GM12878 (cell line): Measurements from ENCODE around the gene WHRN. TPM values are rescaled to one million over a fixed set of nuclear protein-coding genes. Genes with fewer than 3 reads are reported as not detected.
A peak's percentile ranks its signal among the peaks of the same experiment; 100 is the strongest.

Experiments
- ATAC-seq: fragments of 200-7000 bp; cut with Tn5 transposase; 3 replicates; pipeline ENCODE4 v1.9.1; 2020; ENCODE audit warnings: mild to moderate bottlenecking, moderate library complexity
- BruUV-seq: library from RNA; stranded (reverse); fragments of 400-500 nt; replicated peaks from 2 replicates; lab custom pipeline; 2021; lab: Mats Ljungman, UMichigan
- CTCF ChIA-PET: fragments of 300-600 bp; sonication (Branson Sonifier 250); formaldehyde crosslinking; extraction: SDS; loops from one replicate; lab custom pipeline; 2021; ENCODE audit warnings: inconsistent platforms; lab: Yijun Ruan, JAX
- POLR2A ChIA-PET: fragments of 350-600 bp; formaldehyde crosslinking; extraction: SDS; loops from one replicate; lab custom pipeline; 2021; ENCODE audit warnings: inconsistent platforms; lab: Charles Lee
- RAD21 ChIA-PET: fragments of 300-600 bp; sonication (Branson Sonifier 250); formaldehyde crosslinking; loops from one replicate; lab custom pipeline; 2023; ENCODE audit warnings: antibody characterized with exemption; ENCODE audit not compliant: unreplicated experiment; lab: Charles Lee
- SMC1A ChIA-PET: fragments of 300-600 bp; sonication (Branson Sonifier 250); formaldehyde crosslinking; loops from one replicate; lab custom pipeline; 2023; ENCODE audit not compliant: unreplicated experiment, uncharacterized antibody; lab: Charles Lee
- DNase-seq: peaks from one replicate; pipeline ENCODE4 v3.0.0-alpha.2; 2011; ENCODE audit warnings: low read depth, low spot score
- FAIRE-seq: peaks from 3 replicates; lab custom pipeline; 2011; peaks lifted over from hg19 to GRCh38; lab: Jason Lieb, UNC
- H2AFZ ChIP-seq: 2 replicates; pipeline ENCODE4 v1.6.0; 2011; ENCODE audit warnings: low read depth, low read length, control low read depth; ENCODE audit not compliant: control insufficient read depth
- H3K27ac ChIP-seq: 2 replicates; pipeline ENCODE4 v1.5.1; 2011; ENCODE audit warnings: control low read depth; ENCODE audit not compliant: control insufficient read depth, insufficient read depth
- H3K27me3 ChIP-seq, 2 experiments: replicated peaks in 1 of 2; 2 replicates each; pipeline versions ENCODE4 v1.6.0 to v1.6.1; 2011; ENCODE audit warnings: low read length in 1 of 2; ENCODE audit not compliant: control insufficient read depth in 2 of 2, insufficient read depth in 2 of 2
- H3K36me3 ChIP-seq, 2 experiments: 2 replicates each; pipeline ENCODE4 v1.5.1; 2011; ENCODE audit warnings: low read length in 1 of 2; ENCODE audit not compliant: control insufficient read depth in 2 of 2, insufficient read depth in 2 of 2
- H3K4me1 ChIP-seq: 2 replicates; pipeline ENCODE4 v1.6.1; 2011; ENCODE audit warnings: mild to moderate bottlenecking, low read length, moderate library complexity, mixed read lengths; ENCODE audit not compliant: control insufficient read depth, insufficient read depth
- H3K4me2 ChIP-seq: 2 replicates; pipeline ENCODE4 v1.6.0; 2011; ENCODE audit warnings: control low read depth; ENCODE audit not compliant: control insufficient read depth, insufficient read depth
- H3K4me3 ChIP-seq: fragments of 200-600 bp; sonication (generic); 2 replicates; pipeline ENCODE4 v1.5.1; 2016
- H3K79me2 ChIP-seq: 2 replicates; pipeline ENCODE4 v1.6.0; 2011; ENCODE audit warnings: low read length; ENCODE audit not compliant: control insufficient read depth, insufficient read depth
- H3K9ac ChIP-seq: 2 replicates; pipeline ENCODE4 v1.8.0; 2011; ENCODE audit warnings: low read length, control low read depth, mixed read lengths; ENCODE audit not compliant: control insufficient read depth, insufficient read depth
- H3K9me3 ChIP-seq: replicated peaks from 3 replicates; pipeline ENCODE4 v1.5.1; 2011; ENCODE audit warnings: mild to moderate bottlenecking, low read length; ENCODE audit not compliant: control insufficient read depth, insufficient read depth
- H4K20me1 ChIP-seq: 2 replicates; pipeline ENCODE4 v1.6.0; 2011; ENCODE audit not compliant: control insufficient read depth, insufficient read depth
- BRCA1 ChIP-seq: IDR thresholded peaks from 2 replicates; pipeline ENCODE4 v1.6.1; 2011; ENCODE audit warnings: low read depth, low read length, improper control_type of control experiment
- POLR2A ChIP-seq: IDR thresholded peaks from 2 replicates; pipeline ENCODE4 v1.6.1; 2011; ENCODE audit warnings: low read depth, mild to moderate bottlenecking, low read length
- POLR2AphosphoS5 ChIP-seq: IDR thresholded peaks from 2 replicates; pipeline ENCODE4 v1.6.1; 2011; ENCODE audit warnings: mild to moderate bottlenecking, low read length, inconsistent platforms
- SMAD5 ChIP-seq: IDR thresholded peaks from 2 replicates; pipeline ENCODE4 v1.6.1; 2016; ENCODE audit warnings: antibody characterized with exemption, low read depth
- SP1 ChIP-seq: IDR thresholded peaks from one replicate; pipeline ENCODE4 v1.6.1; 2011; ENCODE audit warnings: low read depth, low read length
- WGBS: methylation state at CpG from one replicate; pipeline ENCODE4 v1.1.6; 2016; ENCODE audit warnings: low lambda C conversion rate; ENCODE audit not compliant: insufficient replicate concordance, insufficient coverage; ENCODE audit errors: missing lambda C conversion rate; 5-methylcytosine and 5-hydroxymethylcytosine counted together
- in situ Hi-C: fragments of 300-500 bp; cut with MboI; formaldehyde crosslinking; loops from 9 replicates; pipeline ENCODE4 v1.14.3; 2018; ENCODE audit warnings: mixed read lengths
- intact Hi-C: fragments of 100-400 bp; cut with micrococcal nuclease; formaldehyde crosslinking; loops from one replicate; pipeline ENCODE4 v1.14.2; 2022; ENCODE audit not compliant: unreplicated experiment
- polyA plus RNA-seq, 11 experiments: library from polyadenylated mRNA; depleted of rRNA in 4 of 11; unstranded in 6 of 11; stranded (reverse) in 5 of 11; fragments of >200 nt; fragmentation: Nextera tagmentation in 4 of 11; fragmentation: Illumina TruSeq in 1 of 11; extraction: Ambion mirVana in 4 of 11; extraction: Trizol in 1 of 11; gene quantifications; 1 replicate in 1 of 11; 2 replicates in 10 of 11; pipeline versions ENCODE4 v1.2.1 to v1.2.3, GENCODE V29; 2011 to 2016; ENCODE audit warnings: inconsistent platforms in 2 of 11, missing spikeins in 2 of 11, low read depth in 1 of 11
- total RNA-seq, 4 experiments: library from RNA; depleted of rRNA in 3 of 4; stranded (reverse); fragments of >200 nt in 3 of 4; fragmentation: Illumina TruSeq in 1 of 4; extraction: Trizol in 1 of 4; gene quantifications; 2 replicates each; pipeline versions ENCODE4 v1.2.1 to v1.2.3, GENCODE V29; 2013 to 2021

WHRN gene
- total and polyA plus RNA-seq, 10 of the 15 experiments (the other 5 are each of a cell fraction or from before 2014, with no cell fraction given) = 0.04 to 18.2 (median 0.68) TPM; not detected in 1

DNA sequence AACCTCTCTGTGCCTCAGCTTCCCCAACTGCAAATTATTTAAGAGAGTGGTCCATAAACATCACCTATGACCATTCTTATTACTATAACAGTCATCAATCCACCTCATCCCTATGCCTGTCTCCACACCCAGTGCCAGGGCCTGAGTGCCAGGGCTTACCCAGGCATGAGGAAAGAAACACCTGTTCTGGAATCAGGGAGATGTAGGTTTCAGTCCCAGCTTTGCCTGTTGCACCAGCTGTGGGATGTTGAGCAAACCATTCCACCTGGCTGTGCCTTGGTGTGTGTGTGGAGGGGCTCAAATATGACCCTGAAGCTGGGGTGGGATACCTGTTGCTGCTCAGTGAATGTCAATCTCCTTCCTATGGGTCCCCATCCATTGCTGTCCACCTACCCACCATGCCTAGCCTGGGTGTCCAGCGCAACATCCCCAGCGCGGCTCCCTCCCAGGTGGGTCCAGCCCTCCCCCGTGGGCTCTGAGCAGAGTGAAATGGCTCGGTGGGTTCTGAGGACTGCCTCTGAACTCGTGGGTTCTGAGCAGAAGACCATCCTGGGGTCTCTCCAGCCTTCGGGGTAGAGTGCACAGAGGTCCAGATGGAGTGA lies 133.8 kb downstream of the WHRN start:
- TF ChIP-seq BRCA1 = no peak
- TF ChIP-seq SMAD5 = no peak
- 0 out of 2 replicates have a peak, but pooled peaks have one; percentile 12 for TF ChIP-seq POLR2A
- intact Hi-C loops = no loop called here
- POLR2A ChIA-PET = interaction anchor here (1.0 to 13.2 kb wide), 4 partner anchors 8 to 131 kb away, joined by 3 to 312 read pairs (median 6); partner anchors contain the start of gene AKNA
- FAIRE-seq (no peak), DNase-seq (no peak), ATAC-seq (no peak)
- no peaks in the 10 kb centered on the region for H3K27me3 ChIP-seq
- no peak overlapping the region for H3K4me3 ChIP-seq
- H3K27ac ChIP-seq = peak overlapping the region; percentile 99
- H3K9me3 ChIP-seq = no peaks in the 10 kb centered on the region
- peaks cover 42 to 45% of the 10 kb centered on the region in 2 experiments for H3K36me3 ChIP-seq
- RAD21 ChIA-PET = interaction anchor here (0.5 to 12.9 kb wide), 5 partner anchors 16 to 34 kb away, joined by 3 to 251 read pairs (median 3); partner anchors contain the start of gene AKNA
- peak overlapping the region; percentile 72 for H3K4me2 ChIP-seq
- in situ Hi-C loops = no loop called here
- no peaks in the 10 kb centered on the region for H4K20me1 ChIP-seq
- WGBS = 49% methylated on average over 6 of the region's 7 CpGs
- no TSS peak for BruUV-seq
- H3K9ac ChIP-seq = peak overlapping the region; percentile 76; the same call in 1 of the 2 replicates
- CTCF ChIA-PET = interaction anchor here (0.9 to 3.9 kb wide), 3 partner anchors 14 to 26 kb away, joined by 3 to 48 read pairs (median 29); partner anchors contain the start of gene AKNA
- H3K79me2 ChIP-seq = peaks cover 44% of the 10 kb centered on the region
- peaks cover 71% of the 10 kb centered on the region for H3K4me1 ChIP-seq
- no peak overlapping the region for H2AFZ ChIP-seq
- SMC1A ChIA-PET = interaction anchor here (0.7 to 13.9 kb wide), 5 partner anchors 16 to 29 kb away, joined by 3 to 327 read pairs (median 3); partner anchors contain the start of gene AKNA

DNA sequence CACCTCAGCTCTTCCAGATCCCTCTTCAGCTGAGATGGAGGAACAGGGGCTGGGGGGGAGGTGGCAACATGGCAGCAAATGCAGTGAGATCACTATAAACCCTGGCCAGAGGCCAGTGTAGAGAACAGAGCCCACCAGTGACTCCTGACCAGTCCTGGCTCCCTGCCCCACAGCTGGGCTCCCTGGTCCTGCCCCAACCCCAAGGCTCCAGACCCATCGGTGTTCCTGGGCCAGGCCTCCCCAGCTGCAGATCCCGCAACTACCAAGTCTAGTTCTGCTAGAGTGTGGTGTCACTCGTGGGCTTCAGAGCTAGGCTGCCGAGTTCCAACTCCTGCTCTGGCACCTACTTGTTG lies 134.3 kb downstream of the WHRN start:
- ChIA-PET RAD21 (interaction anchor here (0.5 to 12.9 kb wide), 5 partner anchors 16 to 34 kb away, joined by 3 to 251 read pairs (median 3); partner anchors contain the start of gene AKNA), CTCF (interaction anchor here (0.9 to 3.9 kb wide), 2 partner anchors 14 to 26 kb away, joined by 3 to 48 read pairs; partner anchors contain the start of gene AKNA), POLR2A (interaction anchor here (0.6 to 13.2 kb wide), 5 partner anchors 8 to 131 kb away, joined by 3 to 312 read pairs (median 4); partner anchors contain the start of gene AKNA), SMC1A (interaction anchor here (1.0 to 13.9 kb wide), 3 partner anchors 16 to 28 kb away, joined by 3 to 327 read pairs (median 3); partner anchors contain the start of gene AKNA)
- Histone ChIP-seq H3K9me3 (no peaks in the 10 kb centered on the region), H3K27ac (peak overlapping the region; percentile 99), H3K4me3 (no peak overlapping the region), H3K4me1 (peaks cover 75% of the 10 kb centered on the region), H2AFZ (no peak overlapping the region), H4K20me1 (no peaks in the 10 kb centered on the region), H3K4me2 (no peak overlapping the region), H3K36me3 (peaks cover 39 to 43% of the 10 kb centered on the region in 2 experiments), H3K79me2 (peaks cover 42% of the 10 kb centered on the region), H3K27me3 (no peaks in the 10 kb centered on the region), H3K9ac (no peak overlapping the region)
- FAIRE-seq (no peak), DNase-seq (no peak), ATAC-seq (no peak)
- TF ChIP-seq SP1 = no peak
- TF ChIP-seq POLR2AphosphoS5 = no peak
- 0 out of 2 replicates have a peak, but pooled peaks have one; percentile 5 for TF ChIP-seq POLR2A
- in situ Hi-C loops (no loop called here), intact Hi-C loops (no loop called here)
- BruUV-seq = no TSS peak
- WGBS = 59% methylated on average over 4 of the region's 4 CpGs
